ENCODE data around the gene TSR1.
A peak's percentile ranks its signal among the peaks of the same experiment; 100 is the strongest.

Gene TSR1

DNA sequence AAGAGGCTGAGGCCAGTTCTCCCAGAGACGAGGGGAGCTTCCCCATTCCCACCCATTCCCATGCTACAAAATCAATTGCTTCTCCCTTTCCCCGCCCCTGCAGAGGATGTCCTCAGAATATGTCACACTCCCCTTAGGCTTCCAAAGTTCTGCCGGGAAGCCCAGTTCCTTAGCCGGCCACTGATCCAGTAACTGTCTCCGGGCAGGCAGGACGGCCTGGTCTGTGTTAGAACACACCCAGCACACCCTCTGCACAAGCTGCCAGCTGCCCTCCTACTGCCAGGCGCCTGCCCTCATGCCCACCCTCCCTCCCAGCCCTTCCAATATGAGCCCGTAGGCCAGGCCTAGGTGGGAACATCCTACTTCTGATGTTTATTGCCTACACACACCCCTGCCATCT, 32.1 kb upstream of the TSR1 start:
- DNase-seq = no peak

DNA sequence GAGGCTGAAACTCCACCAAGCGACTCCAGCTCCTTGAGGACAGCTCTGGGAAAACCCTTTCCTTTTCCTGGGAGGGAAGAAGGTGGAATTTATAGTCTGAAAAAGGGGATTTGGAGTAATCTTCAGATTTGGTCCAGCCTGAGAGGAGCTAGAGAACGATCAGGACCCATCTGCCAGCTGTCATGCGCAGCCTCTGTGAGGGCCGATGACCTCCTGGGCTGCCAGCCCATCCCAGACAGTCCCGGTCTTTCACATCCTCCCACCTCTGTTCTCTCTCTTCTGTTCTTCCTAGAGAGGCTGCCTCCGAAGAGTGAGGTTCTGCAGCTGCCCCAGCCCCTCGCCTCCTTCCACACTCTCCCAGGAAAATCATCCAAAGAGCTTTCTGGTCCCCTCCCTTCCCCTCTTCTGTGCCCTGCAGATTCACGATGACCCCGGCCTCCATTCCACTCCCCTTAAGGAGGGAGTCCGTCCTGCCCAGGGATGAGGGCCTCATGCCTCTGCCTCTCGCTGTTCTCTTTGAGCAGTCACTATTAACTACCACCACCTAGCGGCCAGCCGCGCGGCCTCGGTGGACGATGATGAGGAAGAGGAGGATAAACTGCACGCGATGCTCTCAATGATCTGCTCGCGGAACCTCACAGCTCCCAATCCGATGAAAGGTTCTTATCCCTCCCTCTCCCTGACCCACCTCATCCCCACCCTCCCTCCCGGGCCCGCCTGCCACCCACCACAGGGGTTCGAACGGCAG, 30.7 kb upstream of the TSR1 start:
- DNase-seq = no peak

DNA sequence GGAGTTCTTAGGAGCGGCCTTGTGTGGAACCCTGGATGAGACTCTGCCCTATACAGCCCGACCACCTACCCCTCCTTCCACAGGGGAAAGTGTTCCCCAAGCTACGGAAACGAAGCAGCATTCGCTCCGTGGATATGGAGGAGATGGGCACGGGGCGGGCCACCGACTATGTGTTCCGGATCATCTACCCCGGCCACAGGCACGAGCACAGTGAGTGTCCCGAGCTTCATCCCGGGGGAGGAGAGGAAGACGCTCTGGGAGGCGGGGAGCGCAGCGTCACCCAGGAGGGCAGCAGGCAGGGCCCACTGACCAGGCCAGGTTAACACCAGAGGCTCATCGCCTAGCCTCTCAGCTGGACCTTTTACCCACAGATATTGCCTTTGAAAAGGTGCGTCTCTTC, 28.9 kb upstream of the TSR1 start:
- DNase-seq = no peak

DNA sequence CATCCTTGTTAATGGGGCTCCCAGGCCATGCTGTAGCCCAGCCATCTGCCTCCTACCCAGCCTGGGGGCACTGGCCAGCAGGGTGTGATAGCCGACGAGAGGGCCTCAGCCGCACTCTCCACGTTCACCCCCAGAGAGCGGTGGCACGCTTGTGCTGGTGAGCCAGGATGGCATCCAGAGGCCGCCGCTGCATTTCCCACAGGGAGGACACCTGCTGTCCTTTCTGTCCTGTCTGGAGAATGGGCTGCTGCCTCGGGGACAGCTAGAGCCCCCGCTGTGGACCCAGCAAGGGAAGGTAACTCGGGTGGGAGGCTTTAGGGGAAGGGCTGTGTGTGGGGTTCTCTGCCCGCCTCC, 28.5 kb upstream of the TSR1 start:
- DNase-seq = no peak

DNA sequence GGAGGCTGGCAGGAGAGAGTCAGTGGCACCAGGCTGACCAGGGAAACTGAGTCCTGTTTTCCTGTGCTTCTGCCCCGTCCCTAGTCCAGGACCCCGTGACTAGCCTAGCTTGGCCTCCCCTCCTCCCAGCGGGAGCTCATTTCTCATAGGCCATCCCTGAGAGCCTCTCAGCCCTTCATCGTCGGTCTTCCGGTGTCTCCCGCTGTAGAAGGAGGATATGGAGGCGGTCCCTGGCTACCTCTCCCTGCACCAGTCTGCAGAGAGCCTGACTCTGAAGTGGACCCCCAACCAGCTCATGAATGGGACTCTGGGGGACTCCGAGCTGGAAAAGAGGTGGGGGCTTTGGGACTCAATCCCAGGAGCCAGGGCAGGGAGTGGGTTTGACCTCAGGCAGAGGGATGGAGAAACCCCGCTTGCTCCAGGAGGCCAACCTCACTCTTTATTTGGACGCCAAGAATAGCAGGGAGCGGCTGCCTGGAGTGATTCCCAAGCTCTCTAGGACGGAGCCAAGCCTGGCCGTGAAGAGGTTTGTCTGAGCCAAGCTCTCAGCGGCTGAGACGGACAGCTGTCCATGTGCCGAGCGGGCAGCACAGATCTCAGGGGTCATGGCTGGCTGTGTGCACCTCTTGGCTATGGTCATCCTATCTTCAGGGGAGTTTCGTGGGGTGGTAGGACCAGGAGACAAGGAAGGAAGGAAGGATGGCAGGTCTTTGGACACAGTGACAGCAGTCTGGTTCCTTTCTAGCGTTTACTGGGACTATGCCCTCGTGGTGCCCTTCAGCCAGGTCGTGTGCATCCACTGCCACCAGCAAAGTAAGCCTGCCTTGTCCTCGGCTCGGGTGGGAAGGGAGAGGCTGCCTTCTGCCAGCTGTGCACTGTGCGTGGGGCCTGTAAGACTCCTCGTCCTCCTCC, 27.9 kb upstream of the TSR1 start:
- DNase-seq = no peak

DNA sequence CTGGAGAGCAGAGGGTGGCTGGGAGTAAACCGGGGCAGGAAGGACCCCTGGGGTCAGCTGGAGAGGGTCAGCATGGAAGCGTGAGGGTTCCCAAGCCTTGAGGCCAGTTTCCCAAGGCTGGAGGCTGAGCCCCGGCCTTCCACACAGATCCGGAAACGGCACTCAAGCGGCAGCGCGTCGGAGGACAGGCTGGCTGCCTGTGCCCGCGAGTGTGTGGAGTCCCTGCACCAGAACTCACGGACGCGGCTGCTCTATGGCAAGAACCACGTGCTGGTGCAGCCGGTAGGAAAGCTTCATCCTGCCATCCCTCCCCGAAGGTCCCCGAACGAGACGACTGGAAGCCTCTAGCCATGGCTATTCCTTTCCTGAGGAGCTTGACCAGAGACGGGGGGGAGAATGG, 27.1 kb upstream of the TSR1 start:
- DNase-seq = no peak

DNA sequence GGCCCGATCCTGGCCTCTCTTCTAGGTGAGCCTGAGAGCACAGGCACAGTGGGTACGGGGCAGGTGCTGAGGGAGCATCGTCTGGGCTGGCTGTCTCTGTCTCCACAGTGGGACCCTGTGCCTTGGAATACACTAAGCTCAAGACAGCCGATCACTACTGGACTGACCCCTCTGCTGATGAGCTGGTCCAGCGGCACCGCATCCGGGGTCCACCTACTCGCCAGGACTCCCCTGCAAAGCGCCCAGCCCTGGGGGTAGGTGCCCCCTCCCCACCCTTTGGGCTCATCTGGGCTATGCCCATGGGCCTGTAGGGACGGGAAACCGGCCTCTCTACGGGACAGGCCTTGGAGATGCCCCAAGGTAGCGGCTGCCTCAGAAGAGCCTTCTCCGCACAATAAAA, 26.6 kb upstream of the TSR1 start:
- no peak for DNase-seq

DNA sequence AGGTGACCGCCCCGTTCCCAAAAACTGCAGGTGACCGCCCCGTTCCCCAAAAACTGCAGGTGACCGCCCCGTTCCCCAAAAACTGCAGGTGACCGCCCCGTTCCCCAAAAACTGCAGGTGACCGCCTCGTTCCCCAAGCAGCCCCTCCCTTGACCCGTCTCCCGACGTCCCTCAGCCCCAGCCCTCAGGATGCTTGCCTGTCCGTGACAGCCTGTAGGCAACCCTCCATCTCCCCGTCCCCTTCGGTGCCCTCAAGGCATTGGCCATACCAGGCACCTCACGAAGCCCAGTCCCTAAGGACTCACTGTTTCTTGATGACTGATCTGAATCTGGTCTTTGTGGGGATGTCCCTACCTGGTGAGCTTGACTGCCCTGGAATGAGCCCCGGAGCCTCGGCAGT, 26.2 kb upstream of the TSR1 start:
- no peak for DNase-seq

DNA sequence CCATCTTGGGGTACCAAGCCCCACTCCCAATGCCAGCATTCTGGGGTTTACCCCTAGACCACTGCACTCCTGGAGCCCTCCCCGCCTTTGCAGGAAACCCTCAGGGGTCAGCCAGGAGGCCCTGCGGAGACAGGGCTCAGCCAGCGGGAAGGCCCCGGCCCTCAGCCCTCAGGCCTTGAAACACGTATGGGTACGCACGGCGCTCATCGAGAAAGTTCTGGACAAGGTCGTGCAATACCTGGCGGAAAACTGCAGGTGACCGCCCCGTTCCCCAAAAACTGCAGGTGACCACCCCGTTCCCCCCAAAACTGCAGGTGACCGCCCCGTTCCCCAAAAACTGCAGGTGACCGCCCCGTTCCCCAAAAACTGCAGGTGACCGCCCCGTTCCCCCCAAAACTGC, 25.8 kb upstream of the TSR1 start:
- DNase-seq = no peak

DNA sequence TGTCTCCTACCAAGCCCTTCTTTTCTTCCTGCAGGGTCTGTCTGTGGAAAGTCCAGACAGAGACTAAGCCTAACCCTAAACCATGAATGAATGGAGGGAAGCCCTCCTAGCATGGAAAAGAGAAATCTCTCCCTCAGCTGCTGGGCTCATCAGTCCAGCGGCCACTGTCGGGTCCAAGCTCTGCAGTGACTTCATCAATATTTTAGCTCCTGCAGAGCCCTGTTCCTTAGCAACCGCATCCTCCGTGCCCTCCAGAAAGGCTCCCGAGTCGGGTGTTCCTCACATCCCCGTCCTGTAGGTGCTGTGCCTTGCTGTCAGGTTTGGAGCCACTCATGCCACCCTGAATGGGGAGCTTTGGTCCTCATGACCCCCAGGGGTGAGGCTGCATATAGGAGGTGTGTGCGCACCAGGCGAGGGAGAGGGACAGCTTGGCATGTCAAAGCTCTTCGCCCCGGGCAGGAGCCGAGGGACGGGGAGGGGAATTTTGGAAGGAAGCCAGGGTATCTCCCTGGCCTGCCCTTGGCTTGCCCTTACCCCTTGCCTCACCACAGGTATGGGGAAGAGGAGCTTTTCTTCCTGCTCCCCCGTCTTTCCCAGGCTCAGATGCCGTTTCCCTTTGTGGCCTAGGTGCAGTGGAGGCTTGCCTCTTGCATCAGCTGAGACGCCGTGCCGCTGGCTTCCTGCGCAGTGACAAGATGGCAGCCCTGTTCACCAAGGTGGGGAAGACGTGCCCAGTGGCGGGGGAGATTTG, 24.9 kb upstream of the TSR1 start:
- DNase-seq = no peak

DNA sequence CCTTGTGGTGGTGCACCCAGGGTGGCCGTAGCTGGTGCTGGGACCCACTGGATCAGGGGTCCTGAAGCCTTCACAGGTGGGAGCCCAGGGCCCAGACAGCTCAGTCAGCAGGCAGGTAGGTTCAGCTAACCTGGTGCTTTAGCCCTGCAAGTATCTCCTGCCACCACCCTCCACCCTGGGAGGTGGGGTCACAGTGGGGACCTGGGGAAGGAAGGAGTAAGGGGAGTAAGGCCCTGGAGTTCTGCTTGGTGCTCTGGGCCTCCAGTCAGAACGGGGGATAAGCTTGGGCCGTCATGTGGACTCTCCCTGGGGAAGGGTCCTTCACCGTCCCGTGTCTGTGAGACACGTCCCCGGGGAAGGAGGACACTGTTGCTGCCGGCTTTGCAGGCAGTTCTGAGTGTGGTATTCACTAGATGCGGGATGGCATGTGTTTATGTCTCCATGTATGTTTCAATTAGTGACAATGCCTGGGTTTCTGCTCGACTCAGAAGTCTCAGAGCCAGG, 21.7 kb upstream of the TSR1 start:
- no peak for DNase-seq

DNA sequence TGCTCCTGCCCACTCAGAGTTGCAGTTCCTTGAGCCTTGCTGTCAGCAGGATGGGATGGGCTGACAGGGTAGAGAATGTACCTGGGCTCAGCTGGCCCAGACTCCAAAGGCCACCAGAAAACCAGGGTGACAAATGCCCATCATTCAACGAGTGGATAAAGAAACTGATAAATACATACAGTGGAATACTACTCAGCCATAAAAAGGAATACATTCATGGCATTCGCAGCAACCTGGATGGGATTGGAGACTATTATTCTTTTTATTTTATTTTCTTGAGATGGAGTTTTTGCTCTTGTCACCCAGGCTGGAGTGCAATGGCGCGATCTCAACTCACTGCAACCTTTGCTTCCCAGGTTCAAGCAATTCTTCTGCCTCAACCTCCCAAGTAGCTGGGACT, 21.0 kb upstream of the TSR1 start:
- no peak for DNase-seq

DNA sequence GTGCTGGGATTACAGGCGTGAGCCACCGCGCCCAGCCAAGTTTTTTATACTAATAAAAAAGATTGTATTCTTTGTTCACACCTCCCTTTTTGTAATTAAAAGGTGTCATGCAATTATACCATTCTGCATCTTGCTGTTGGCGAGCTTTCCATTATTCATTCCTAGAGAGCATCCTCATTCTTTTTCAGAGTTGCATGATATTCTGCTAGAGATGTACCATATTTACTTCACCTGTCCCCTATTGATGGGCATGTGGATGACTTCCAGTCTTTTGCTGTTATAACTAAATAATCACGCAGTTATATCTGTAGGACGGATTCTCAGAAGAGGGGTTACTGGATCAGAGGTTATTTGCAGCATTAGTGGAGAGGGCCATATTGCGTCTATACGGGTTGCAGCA, 18.1 kb upstream of the TSR1 start:
- DNase-seq = no peak

DNA sequence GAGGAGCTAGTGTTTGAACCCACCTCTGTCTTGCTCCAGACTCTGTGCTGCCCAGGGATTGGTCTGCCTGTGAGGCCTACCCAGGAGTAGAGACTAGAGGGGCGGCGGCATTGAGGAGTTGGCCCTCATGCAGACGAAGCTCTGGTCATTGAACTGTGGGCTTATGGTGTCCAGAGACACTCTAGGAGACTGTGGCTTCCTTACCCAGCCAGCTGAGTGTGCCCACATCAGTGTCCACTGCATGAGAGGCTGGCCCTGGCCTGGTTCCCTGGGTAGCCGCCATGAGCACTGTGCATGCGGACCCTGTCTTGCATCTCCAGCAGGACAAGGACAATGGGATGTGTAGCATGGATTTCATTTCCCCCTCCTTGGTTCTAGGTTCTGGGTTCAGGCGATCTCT, 15.0 kb upstream of the TSR1 start:
- DNase-seq = no peak

DNA sequence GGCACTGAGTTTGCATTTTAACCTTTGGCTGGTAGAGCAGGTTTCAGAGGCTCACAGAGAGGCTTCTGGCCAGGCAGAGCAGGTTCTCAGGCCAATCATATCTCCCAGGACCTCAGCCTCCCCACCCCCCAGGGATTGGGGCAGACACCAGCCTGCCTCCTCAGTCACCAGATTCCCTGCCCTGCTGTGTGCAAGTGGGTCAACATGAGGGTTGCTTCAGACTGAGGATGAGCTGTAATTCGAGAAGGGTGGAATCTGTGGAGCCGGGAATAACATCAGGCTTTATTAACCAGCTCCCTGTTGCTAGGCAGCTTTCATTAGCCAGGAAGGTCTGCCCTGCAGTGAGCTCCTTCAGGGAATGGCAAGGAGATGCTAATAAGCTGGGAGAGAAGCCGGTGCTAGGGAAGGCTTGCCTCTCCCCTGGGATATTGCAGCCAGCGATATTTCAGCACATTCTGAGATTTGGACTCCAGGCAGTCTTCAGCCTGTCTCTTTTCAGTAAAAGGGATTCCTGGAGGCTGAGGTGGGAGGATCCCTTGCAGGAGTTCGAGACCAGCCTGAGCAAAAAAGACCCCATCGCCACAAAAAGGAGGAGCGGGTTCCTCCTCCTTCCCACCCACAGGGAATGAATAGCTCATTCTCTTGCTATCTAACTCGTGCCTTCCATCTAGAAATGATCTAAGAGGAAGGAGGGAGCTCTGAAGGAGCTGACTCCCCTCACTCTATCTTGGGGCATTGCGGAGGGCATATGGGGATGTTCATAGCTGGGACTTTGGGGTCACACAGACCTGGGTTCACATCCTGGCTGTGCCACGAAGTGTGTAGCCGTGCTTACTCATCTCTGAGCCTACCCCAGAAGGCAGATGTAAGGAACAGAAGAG, 11.8 kb upstream of the TSR1 start:
- DNase-seq = peak; percentile 32

DNA sequence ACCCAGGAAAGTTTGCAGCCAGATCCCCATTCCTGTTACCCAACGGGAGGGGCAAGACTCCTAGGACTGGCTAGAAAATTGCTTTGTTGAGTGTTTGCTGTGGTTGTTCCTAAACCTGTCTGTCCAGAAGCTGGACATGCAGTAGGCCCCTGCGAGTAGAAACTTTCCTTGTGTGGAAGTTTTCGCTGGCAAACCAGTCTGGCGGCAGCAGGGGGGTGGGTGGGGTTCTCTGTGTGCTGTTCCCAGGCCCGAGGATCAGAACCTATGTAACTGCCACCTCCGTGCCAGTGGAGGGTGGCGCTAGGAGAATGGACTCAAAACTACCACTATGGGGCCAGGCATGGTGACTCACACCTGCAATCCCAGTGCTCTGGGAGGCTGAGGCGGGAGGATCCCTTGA, 10.2 kb upstream of the TSR1 start:
- DNase-seq = no peak

DNA sequence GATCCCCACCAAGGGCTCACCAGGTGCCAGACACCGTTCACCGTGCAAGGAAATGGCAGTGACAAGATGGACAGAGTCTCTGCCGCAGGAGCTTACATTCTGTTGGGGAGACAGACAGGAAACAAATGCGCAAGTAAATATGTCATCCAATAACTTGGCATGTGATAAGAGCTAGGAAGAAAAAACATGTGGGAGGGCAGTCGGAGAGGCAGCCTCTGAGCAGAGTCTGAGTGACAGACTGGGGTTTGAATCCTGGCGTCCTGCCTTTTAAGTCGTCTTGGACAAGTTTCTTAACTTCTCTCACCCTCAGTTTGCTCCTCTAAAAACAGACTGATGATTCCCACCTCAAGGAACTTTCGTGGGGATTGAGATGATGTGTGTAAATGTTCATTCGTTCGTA, 8.3 kb upstream of the TSR1 start:
- DNase-seq = no peak

DNA sequence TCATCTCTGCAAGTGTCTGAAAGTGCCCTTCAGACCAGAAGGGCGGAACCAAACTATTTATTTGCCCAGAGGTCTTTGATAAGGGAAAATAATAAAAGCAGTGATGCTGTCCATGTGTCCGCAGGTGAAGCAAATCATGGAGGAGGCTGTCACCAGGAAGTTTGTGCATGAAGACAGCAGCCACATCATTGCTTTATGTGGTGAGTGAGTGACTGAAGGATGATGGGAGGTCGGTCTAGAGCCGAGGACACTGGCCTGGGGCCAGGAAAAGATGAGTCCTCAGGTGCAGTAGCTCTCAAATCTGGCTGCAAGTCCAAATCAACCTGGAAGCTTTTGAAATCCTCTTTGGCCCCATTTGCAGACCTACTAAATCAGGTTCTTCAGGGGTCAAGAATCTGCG, 7.2 kb upstream of the TSR1 start:
- DNase-seq = no peak

DNA sequence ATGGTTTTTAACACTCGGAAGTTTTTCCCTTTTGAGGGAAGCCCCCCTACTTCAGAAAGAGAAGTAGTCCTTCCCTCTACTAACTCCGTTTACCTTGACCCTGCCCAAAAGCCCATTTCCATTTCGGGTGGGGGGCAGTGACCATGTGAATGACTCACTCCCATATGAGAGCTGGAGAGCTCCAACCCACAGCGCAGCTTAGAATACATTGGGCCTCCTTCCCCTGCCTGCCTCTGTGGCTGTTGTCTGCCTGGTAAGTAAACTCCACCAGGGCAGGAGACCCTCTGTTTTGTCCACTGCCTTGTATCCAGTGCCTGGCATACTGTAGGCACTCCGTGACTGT, 2.0 kb upstream of the TSR1 start:
- DNase-seq = no peak

DNA sequence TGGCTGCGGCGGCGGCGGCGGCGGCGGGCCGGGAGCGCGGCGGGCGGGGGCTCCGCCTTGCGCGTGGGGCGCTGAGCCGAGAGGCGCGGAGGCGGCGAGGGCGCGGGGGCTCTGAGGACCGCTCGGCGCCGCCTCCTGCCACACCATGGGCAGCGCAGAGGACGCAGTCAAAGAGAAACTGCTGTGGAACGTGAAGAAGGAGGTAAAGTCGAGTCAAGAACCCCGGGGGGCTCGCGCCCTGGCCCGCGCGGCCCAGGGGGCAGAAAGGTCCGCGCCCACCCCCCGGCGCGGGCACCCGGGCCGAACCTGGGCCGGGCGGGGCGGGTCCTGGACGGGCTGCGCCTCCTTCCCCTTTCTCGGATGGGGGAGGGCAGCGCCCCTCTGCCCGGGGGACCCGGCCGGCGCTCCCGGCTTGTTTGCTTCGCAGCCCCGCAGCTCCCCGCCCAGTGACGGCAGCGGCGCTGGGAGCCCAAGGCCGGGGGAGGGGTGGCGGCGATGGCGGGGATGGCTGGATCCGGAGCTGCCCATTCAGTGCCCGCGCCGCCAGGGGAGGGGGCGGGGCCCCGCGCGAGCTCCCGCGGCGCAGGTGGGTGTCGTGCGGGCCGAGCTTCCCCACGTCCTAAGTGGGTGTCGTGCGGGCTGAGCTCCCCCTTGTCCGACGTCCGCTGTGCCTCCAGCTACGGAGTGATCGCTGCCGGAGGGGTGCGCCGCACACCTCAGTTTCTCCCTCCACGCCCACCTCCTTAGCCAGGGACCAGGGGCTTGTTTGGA, 1.5 kb upstream of the TSR1 start:
- no peak for DNase-seq

DNA sequence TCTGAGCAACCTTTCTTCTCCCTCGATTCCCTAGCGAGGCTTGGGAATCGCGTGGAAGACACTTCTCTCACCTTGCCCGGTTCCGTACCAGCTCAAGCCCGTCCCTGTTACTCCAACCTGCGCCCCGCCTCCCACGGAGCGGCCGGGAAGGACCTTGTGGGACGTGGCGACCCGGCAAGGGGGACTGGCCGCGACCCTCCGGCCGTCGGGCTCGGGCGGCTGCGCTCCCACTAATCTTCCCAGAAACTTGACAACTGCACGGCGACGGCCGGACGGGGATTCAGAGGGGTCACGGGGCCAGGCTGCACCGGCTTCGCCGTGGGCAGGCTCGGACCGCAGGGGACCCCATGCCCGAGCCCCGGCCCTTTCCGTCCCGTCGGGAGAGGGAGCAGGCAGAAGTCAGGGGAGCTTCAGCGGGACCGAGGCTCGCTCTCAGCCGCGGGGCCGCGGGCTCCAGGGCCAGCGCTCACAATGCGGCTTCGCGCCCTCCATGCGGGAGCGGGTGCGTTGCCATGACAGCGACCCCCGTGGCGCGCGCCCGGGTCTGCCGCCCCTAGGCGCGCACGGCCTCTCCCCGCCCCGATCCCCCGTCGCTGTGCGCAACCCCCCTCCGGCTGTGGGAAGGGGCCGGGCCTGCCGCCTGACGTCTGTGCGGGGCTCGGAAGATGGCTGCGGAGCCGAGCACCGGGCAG, 741 bp upstream of the TSR1 start, which contains the start of gene SGSM2:
SGSM2 (plus strand) TSS at position 650 of the 692 bp plus-strand sequence. CDS start 188 bp downstream, outside the sequence.
- peak; percentile 12 for DNase-seq
